Neuronal stem cell (in vitro differentiated cells): ENCODE data around the gene AIP.

ENCODE experiments used
- DNase-seq: peaks from one replicate; pipeline ENCODE4 v3.0.0-alpha.2; 2013; ENCODE audit warnings: low spot score
- H2AFZ ChIP-seq: one replicate; pipeline ENCODE4 v1.6.1; 2013; ENCODE audit warnings: mild to moderate bottlenecking, low read length, inconsistent platforms
- H2AK5ac ChIP-seq: 2 replicates; pipeline ENCODE4 v1.6.1; 2013; ENCODE audit warnings: low read depth, mild to moderate bottlenecking, inconsistent platforms, low read length, moderate library complexity, mixed read lengths
- H2BK120ac ChIP-seq: 2 replicates; pipeline ENCODE4 v1.6.1; 2013; ENCODE audit warnings: low read depth, mild to moderate bottlenecking, inconsistent platforms, low read length, moderate library complexity, mixed read lengths
- H2BK12ac ChIP-seq: one replicate; pipeline ENCODE4 v1.6.1; 2013; ENCODE audit warnings: low read length, inconsistent platforms
- H2BK15ac ChIP-seq: 2 replicates; pipeline ENCODE4 v1.6.1; 2013; ENCODE audit warnings: mild to moderate bottlenecking, low read length, inconsistent platforms, mixed read lengths
- H2BK5ac ChIP-seq: one replicate; pipeline ENCODE4 v1.6.1; 2013; ENCODE audit warnings: inconsistent platforms, mild to moderate bottlenecking, low read length, moderate library complexity
- H3K14ac ChIP-seq: one replicate; pipeline ENCODE4 v1.6.1; 2013; ENCODE audit warnings: low read length, inconsistent platforms
- H3K18ac ChIP-seq: 2 replicates; pipeline ENCODE4 v1.6.1; 2013; ENCODE audit warnings: low read length, inconsistent platforms
- H3K23ac ChIP-seq: 2 replicates; pipeline ENCODE4 v1.6.1; 2013; ENCODE audit warnings: low read depth, mild to moderate bottlenecking, mixed read lengths, low read length, inconsistent platforms; ENCODE audit not compliant: poor library complexity
- H3K27ac ChIP-seq: replicated peaks from 3 replicates; pipeline ENCODE4 v1.5.1; 2013; ENCODE audit warnings: low read length, inconsistent platforms
- H3K27me3 ChIP-seq, 3 experiments: 2 replicates each; pipeline ENCODE4 v1.6.1; 2013; ENCODE audit warnings: low read length in 3 of 3, mild to moderate bottlenecking in 2 of 3, inconsistent platforms in 1 of 3, low read depth in 1 of 3, mixed read lengths in 1 of 3, moderate library complexity in 1 of 3; ENCODE audit not compliant: control insufficient read depth in 3 of 3, insufficient read depth in 3 of 3
- H3K36me3 ChIP-seq, 2 donors: replicated peaks in 1 of 2; 2 replicates each; pipeline ENCODE4 v1.6.1; 2013; ENCODE audit warnings: low read length in 2 of 2; ENCODE audit not compliant: control insufficient read depth in 2 of 2, insufficient read depth in 2 of 2
- H3K4ac ChIP-seq: 2 replicates; pipeline ENCODE4 v1.6.1; 2013; ENCODE audit warnings: inconsistent platforms, mild to moderate bottlenecking, low read length, moderate library complexity
- H3K4me1 ChIP-seq, 2 donors: 1 replicate in 1 of 2; 2 replicates in 1 of 2; pipeline ENCODE4 v1.6.1; 2013; ENCODE audit warnings: low read length in 2 of 2, low read depth in 1 of 2; ENCODE audit not compliant: control insufficient read depth in 2 of 2, insufficient read depth in 1 of 2
- H3K4me2 ChIP-seq: one replicate; pipeline ENCODE4 v1.6.1; 2013; ENCODE audit warnings: mild to moderate bottlenecking, low read length, inconsistent platforms; ENCODE audit not compliant: insufficient read depth, poor library complexity, severe bottlenecking
- H3K4me3 ChIP-seq, 2 donors: 2 replicates each; pipeline ENCODE4 v1.5.1; 2013; ENCODE audit warnings: low read length in 2 of 2, mild to moderate bottlenecking in 2 of 2, inconsistent platforms in 1 of 2, moderate library complexity in 1 of 2
- H3K79me1 ChIP-seq: one replicate; pipeline ENCODE4 v1.6.1; 2013; ENCODE audit warnings: low read depth, mild to moderate bottlenecking, inconsistent platforms, low read length, moderate library complexity
- H3K9ac ChIP-seq: one replicate; pipeline ENCODE4 v1.6.1; 2013; ENCODE audit warnings: mild to moderate bottlenecking, low read depth, low read length, inconsistent platforms; ENCODE audit not compliant: poor library complexity
- H3K9me3 ChIP-seq, 2 donors: replicated peaks in 1 of 2; 2 replicates each; pipeline versions ENCODE3 to v1.6.1; 2013; ENCODE audit warnings: low read length in 2 of 2, mild to moderate bottlenecking in 2 of 2, inconsistent platforms in 1 of 2, low read depth in 1 of 2, mixed read lengths in 1 of 2, moderate library complexity in 1 of 2; ENCODE audit not compliant: control insufficient read depth in 2 of 2, insufficient read depth in 1 of 2
- H4K8ac ChIP-seq: one replicate; pipeline ENCODE4 v1.6.1; 2013; ENCODE audit warnings: low read depth, mild to moderate bottlenecking, inconsistent platforms, low read length, moderate library complexity
- H4K91ac ChIP-seq: one replicate; pipeline ENCODE4 v1.6.1; 2013; ENCODE audit warnings: low read length, low read depth, mild to moderate bottlenecking, inconsistent platforms; ENCODE audit not compliant: poor library complexity
- WGBS, 2 donors: extraction: QIAGEN DNeasy Blood & Tissue Kit; methylation state at CpG; one replicate each; pipeline ENCODE4 v1.1.7; 2013; ENCODE audit warnings: missing lambda C conversion rate in 2 of 2, mixed read lengths in 1 of 2; ENCODE audit not compliant: insufficient read length in 2 of 2, insufficient replicate concordance in 1 of 2; ENCODE audit errors: extremely low coverage in 2 of 2; 5-methylcytosine and 5-hydroxymethylcytosine counted together

The AIP gene

DNA sequence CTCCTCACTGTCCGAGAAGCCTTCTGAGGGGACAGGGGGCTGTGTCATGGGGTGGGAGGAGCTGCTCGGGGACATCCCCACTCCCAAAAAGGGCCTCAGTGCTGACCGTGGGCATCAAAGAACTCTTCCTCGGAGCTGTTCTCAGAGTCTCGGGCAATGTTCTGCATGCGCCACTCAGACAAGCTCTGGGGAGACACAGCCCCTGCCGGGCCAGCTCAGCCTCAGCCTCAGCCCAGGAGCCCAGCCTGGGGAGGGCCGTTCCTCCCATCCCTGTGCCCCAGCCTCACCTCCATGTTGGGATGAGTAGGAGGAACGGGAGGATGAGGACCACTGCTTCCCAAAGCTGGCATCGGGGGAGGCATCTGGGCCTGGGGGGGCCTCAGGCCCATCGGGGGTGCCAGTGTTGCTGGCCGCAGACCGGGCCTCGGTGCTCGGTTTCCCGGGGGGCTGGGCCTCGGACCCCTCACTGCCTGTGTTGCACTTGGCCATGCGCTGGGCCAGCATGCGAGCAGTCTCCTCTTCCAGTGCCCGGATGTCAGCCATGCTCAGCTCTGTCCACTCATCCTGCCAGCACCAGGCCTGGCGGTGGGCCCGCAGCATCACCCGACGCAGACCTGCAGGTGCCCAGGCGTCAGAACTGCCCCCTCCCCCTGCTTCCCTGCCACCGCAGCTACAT lies 17.1 kb downstream of the AIP start:
- Histone ChIP-seq H2BK5ac (no peak overlapping the region), H3K79me1 (peaks cover 12% of the 10 kb centered on the region), H3K4me1 (peaks cover 5 to 10% of the 10 kb centered on the region in 2 donors), H3K4me2 (no peak overlapping the region), H3K9ac (no peak overlapping the region), H3K27ac (no peak overlapping the region), H2BK120ac (no peak overlapping the region), H2BK15ac (no peak overlapping the region), H3K4me3 (peak overlapping the region in 1 of 2 donors; percentile 39), H3K23ac (no peak overlapping the region), H3K18ac (no peak overlapping the region), H2BK12ac (no peak overlapping the region), H4K8ac (no peak overlapping the region), H3K14ac (no peak overlapping the region), H2AFZ (no peak overlapping the region), H3K9me3 (no peaks in the 10 kb centered on the region), H2AK5ac (no peak overlapping the region), H3K27me3 (no peaks in the 10 kb centered on the region), H3K4ac (peak overlapping the region; percentile 53), H4K91ac (no peak overlapping the region), H3K36me3 (peaks cover 47 to 75% of the 10 kb centered on the region in 2 donors)
- DNase-seq: no peak
- no CpG with 5 or more reads among the region's 26 CpGs for WGBS, 2 donors

DNA sequence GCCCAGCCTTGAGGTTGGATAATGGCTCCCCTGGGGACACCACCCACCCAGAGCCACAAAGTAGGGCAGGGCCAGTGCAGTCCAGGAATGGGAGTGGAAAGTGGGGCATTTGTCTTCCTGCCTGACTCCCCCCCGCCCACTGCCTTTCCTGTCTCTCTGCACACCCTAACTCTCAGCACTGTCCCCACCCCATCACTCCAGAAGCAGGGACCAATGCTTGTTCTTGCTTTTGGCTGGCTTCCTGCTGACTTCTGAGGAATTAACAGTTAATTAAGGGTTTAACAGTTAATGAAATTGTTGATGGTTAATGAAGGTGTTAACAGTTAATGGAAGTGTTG lies 17.6 kb downstream of the AIP start:
- Histone ChIP-seq H3K27me3 (no peaks in the 10 kb centered on the region), H3K4me3 (peak overlapping the region in 1 of 2 donors; percentile 20), H4K8ac (no peak overlapping the region), H3K27ac (no peak overlapping the region), H2BK15ac (no peak overlapping the region), H3K9ac (no peak overlapping the region), H3K9me3 (no peaks in the 10 kb centered on the region), H3K36me3 (peaks cover 44 to 70% of the 10 kb centered on the region in 2 donors), H3K18ac (no peak overlapping the region), H2BK12ac (no peak overlapping the region), H4K91ac (no peak overlapping the region), H2BK5ac (no peak overlapping the region), H2AFZ (no peak overlapping the region), H3K14ac (no peak overlapping the region), H2BK120ac (no peak overlapping the region), H3K4me1 (peaks cover 7 to 11% of the 10 kb centered on the region in 2 donors), H3K79me1 (peaks cover 12% of the 10 kb centered on the region), H3K4me2 (no peak overlapping the region), H3K4ac (peak overlapping the region; percentile 53), H2AK5ac (no peak overlapping the region), H3K23ac (no peak overlapping the region)
- DNase-seq: no peak
- WGBS, 2 donors: no CpG with 5 or more reads among the region's 1 CpG

DNA sequence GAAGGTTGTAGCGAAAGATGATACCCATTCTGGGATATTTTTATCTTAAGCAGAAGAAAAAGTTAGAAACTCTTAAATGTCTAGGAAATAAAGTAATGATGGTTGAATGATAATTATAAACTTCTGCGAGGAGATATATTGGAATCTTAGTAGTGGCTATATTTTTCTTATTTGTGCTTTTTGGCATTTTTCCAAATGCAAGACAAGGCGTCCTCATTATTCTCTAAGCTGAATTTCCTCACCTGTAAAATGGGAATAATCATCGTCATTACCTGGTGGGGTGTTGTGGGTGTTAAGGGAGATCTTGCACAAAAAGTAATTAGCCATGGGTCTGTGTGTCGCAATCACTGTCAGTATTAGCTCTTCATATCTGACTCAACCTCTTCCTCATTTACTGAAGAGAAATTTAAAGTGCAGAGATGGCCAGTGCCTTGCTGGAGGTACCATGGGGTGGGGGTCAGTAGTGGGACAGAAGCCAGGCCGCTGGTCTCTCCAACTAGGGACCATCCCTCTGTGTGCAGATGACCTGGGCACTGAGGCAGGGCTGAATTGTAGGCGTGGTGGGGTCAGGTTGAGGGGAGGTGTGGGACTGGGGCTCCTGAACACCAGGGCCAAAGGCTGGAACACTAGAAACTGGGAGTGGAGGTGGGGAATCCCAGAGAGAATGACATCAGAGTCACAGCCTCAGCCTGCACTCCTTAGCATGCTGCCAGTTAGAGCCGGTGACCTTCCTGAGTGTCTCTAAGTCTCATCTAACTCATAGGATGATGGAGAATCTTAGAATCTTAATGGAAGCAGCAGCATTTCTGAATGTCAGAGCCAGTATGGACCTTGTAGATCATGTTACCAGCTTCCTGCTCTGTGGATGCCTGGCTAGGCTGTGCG lies 18.2 kb downstream of the AIP start:
- Histone ChIP-seq H3K4me1 (peaks cover 12 to 17% of the 10 kb centered on the region in 2 donors), H2AFZ (no peak overlapping the region), H2BK5ac (no peak overlapping the region), H3K27ac (no peak overlapping the region), H3K36me3 (peaks cover 39 to 64% of the 10 kb centered on the region in 2 donors), H2BK12ac (no peak overlapping the region), H2BK15ac (no peak overlapping the region), H3K4ac (no peak overlapping the region), H3K9me3 (no peaks in the 10 kb centered on the region), H3K18ac (no peak overlapping the region), H2AK5ac (no peak overlapping the region), H3K4me3 (no peak overlapping the region), H3K27me3 (no peaks in the 10 kb centered on the region), H3K9ac (no peak overlapping the region), H3K23ac (no peak overlapping the region), H3K79me1 (peaks cover 14% of the 10 kb centered on the region), H3K14ac (no peak overlapping the region), H2BK120ac (no peak overlapping the region), H4K91ac (no peak overlapping the region), H4K8ac (no peak overlapping the region), H3K4me2 (no peak overlapping the region)
- WGBS, 2 donors: 100% methylated on average over 1 of the region's 9 CpGs; no CpG with 5 or more reads in 1 of the 2 donors
- DNase-seq: no peak

DNA sequence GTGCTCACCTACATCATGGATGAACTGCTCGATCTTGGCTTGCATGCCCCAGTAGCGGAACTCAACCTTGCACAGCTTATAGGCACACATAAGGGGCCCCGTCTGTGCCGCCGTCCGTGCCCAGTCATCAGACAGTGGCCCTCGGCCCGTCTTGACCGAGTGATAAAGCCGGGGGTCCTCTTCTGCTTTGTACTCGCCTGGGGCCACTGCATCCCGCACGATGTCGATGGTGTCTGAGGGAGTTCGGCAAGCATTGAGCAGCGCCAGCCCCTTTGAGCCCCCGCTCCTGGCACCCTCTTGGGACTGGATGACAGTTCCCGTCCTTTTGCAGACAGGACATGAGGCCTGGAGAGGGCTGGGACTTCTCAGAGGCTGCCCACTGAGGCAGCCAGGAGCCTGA lies 19.0 kb downstream of the AIP start:
- Histone ChIP-seq H3K27ac (no peak overlapping the region), H2AK5ac (no peak overlapping the region), H3K4me2 (no peak overlapping the region), H3K4ac (no peak overlapping the region), H4K91ac (no peak overlapping the region), H2BK120ac (no peak overlapping the region), H3K4me1 (peaks cover 12 to 17% of the 10 kb centered on the region in 2 donors), H4K8ac (no peak overlapping the region), H3K79me1 (peaks cover 14% of the 10 kb centered on the region), H2AFZ (no peak overlapping the region), H2BK12ac (no peak overlapping the region), H3K36me3 (peaks cover 35 to 63% of the 10 kb centered on the region in 2 donors), H2BK5ac (peak overlapping the region; percentile 87), H3K9ac (no peak overlapping the region), H3K27me3 (no peaks in the 10 kb centered on the region), H3K23ac (no peak overlapping the region), H3K18ac (no peak overlapping the region), H3K14ac (no peak overlapping the region), H2BK15ac (no peak overlapping the region), H3K4me3 (no peak overlapping the region), H3K9me3 (no peaks in the 10 kb centered on the region)
- DNase-seq: no peak
- WGBS, 2 donors: no CpG with 5 or more reads among the region's 18 CpGs
